H1 (cell line): ENCODE measurements around the gene SNED1. TPM values are rescaled to one million over a fixed set of nuclear protein-coding genes. Genes with fewer than 3 reads are reported as not detected.
A peak's percentile ranks its signal among the peaks of the same experiment; 100 is the strongest.

ENCODE experiments used
- CTCF ChIA-PET: fragments of 300-600 bp; sonication (Branson Sonifier 250); formaldehyde crosslinking; loops from one replicate; lab custom pipeline; 2021; ENCODE audit not compliant: partially characterized antibody; lab: Charles Lee
- POLR2A ChIA-PET: fragments of 300-600 bp; sonication (Branson Sonifier 250); formaldehyde crosslinking; loops from one replicate; lab custom pipeline; 2021; ENCODE audit warnings: inconsistent platforms; ENCODE audit not compliant: partially characterized antibody; lab: Charles Lee
- DNase-seq, 2 experiments: peaks; one replicate each; pipeline versions ENCODE4 v3.0.0 to v3.0.0-alpha.2; 2010 to 2022; ENCODE audit warnings: low spot score in 2 of 2, low read depth in 1 of 2, mixed read lengths in 1 of 2
- FAIRE-seq: peaks from 2 replicates; lab custom pipeline; 2011; peaks lifted over from hg19 to GRCh38; lab: Jason Lieb, UNC
- H2AFZ ChIP-seq: 2 replicates; pipeline ENCODE4 v1.8.1; 2012; ENCODE audit warnings: low read length, inconsistent platforms
- H2AK5ac ChIP-seq: 2 replicates; pipeline ENCODE4 v1.6.1; 2013; ENCODE audit warnings: low read depth, low read length
- H2BK120ac ChIP-seq: replicated peaks from 2 replicates; pipeline ENCODE3; 2013; ENCODE audit warnings: low read depth, low read length, inconsistent platforms
- H2BK12ac ChIP-seq: 2 replicates; pipeline ENCODE4 v1.6.1; 2013; ENCODE audit warnings: low read depth, low read length
- H2BK15ac ChIP-seq: 2 replicates; pipeline ENCODE4 v1.6.1; 2013; ENCODE audit warnings: low read length
- H2BK20ac ChIP-seq: 2 replicates; pipeline ENCODE4 v1.6.1; 2013; ENCODE audit warnings: low read length
- H2BK5ac ChIP-seq: 2 replicates; pipeline ENCODE4 v1.6.1; 2013; ENCODE audit warnings: low read depth, low read length
- H3K14ac ChIP-seq: 2 replicates; pipeline ENCODE4 v1.6.1; 2013; ENCODE audit warnings: inconsistent platforms; ENCODE audit not compliant: insufficient read length
- H3K18ac ChIP-seq: 2 replicates; pipeline ENCODE4 v1.6.1; 2013; ENCODE audit warnings: low read length; ENCODE audit errors: extremely low read depth
- H3K23ac ChIP-seq: 2 replicates; pipeline ENCODE4 v1.6.1; 2013; ENCODE audit warnings: inconsistent platforms; ENCODE audit not compliant: insufficient read length
- H3K23me2 ChIP-seq: 2 replicates; pipeline ENCODE4 v1.6.1; 2013; ENCODE audit warnings: low read depth, low read length
- H3K27ac ChIP-seq: 2 replicates; pipeline ENCODE4 v1.6.1; 2011; ENCODE audit warnings: low read depth, low read length, inconsistent platforms
- H3K27me3 ChIP-seq, 4 experiments: replicated peaks in 1 of 4; 1 replicate in 1 of 4; 2 replicates in 3 of 4; pipeline versions ENCODE4 v1.6.1 to v1.8.1; 2011 to 2013; ENCODE audit warnings: low read length in 3 of 4, mild to moderate bottlenecking in 3 of 4, inconsistent platforms in 2 of 4, mixed read lengths in 2 of 4, moderate library complexity in 1 of 4; ENCODE audit not compliant: control insufficient read depth in 3 of 4, insufficient read depth in 3 of 4; ENCODE audit errors: extremely low read depth in 1 of 4
- H3K36me3 ChIP-seq, 4 experiments: 2 replicates each; pipeline versions ENCODE4 v1.6.1 to v1.8.1; 2011 to 2013; ENCODE audit warnings: mild to moderate bottlenecking in 4 of 4, low read length in 3 of 4, moderate library complexity in 2 of 4, control low read depth in 1 of 4, inconsistent platforms in 1 of 4; ENCODE audit not compliant: insufficient read depth in 4 of 4, control insufficient read depth in 2 of 4
- H3K4ac ChIP-seq: replicated peaks from 2 replicates; pipeline ENCODE3; 2013; ENCODE audit warnings: low read length, low read depth, mixed read lengths, inconsistent platforms; ENCODE audit not compliant: insufficient read length
- H3K4me1 ChIP-seq, 4 experiments: replicated peaks in 1 of 4; 1 replicate in 1 of 4; 2 replicates in 3 of 4; pipeline versions ENCODE4 v1.6.1 to v1.8.1; 2011 to 2013; ENCODE audit warnings: low read length in 3 of 4, inconsistent platforms in 2 of 4, mixed read lengths in 1 of 4; ENCODE audit not compliant: insufficient read depth in 4 of 4, control insufficient read depth in 3 of 4
- H3K4me2 ChIP-seq, 2 experiments: 2 replicates each; pipeline versions ENCODE4 v1.6.1 to v1.8.1; 2011 to 2013; ENCODE audit warnings: low read depth in 2 of 2, low read length in 2 of 2, control low read depth in 1 of 2, inconsistent platforms in 1 of 2, mild to moderate bottlenecking in 1 of 2; ENCODE audit not compliant: insufficient read depth in 1 of 2
- H3K4me3 ChIP-seq, 4 experiments: fragments of 200-600, 300-600 bp in 1 of 4; sonication (generic), shearing (Covaris generic), sonication (Bioruptor Twin) in 1 of 4; 2 replicates each; pipeline versions ENCODE4 v1.5.1 to v1.8.1; 2011 to 2016; ENCODE audit warnings: low read length in 4 of 4, low read depth in 3 of 4, control low read depth in 2 of 4, inconsistent platforms in 2 of 4, mild to moderate bottlenecking in 2 of 4, mixed read lengths in 1 of 4, moderate library complexity in 1 of 4; ENCODE audit not compliant: insufficient read depth in 2 of 4; ENCODE audit errors: extremely low read depth in 1 of 4
- H3K56ac ChIP-seq: replicated peaks from 2 replicates; pipeline ENCODE3; 2013; ENCODE audit warnings: low read depth, mild to moderate bottlenecking, mixed read lengths, low read length, inconsistent platforms; ENCODE audit not compliant: insufficient read length
- H3K79me1 ChIP-seq: 2 replicates; pipeline ENCODE4 v1.6.1; 2013; ENCODE audit warnings: low read depth, low read length, control low read depth
- H3K79me2 ChIP-seq, 2 experiments: 2 replicates each; pipeline versions ENCODE4 v1.6.1 to v1.8.1; 2012 to 2013; ENCODE audit warnings: low read length in 2 of 2, mild to moderate bottlenecking in 2 of 2, inconsistent platforms in 1 of 2; ENCODE audit not compliant: insufficient read depth in 2 of 2, control insufficient read depth in 1 of 2
- H3K9ac ChIP-seq, 4 experiments: replicated peaks in 1 of 4; 1 replicate in 1 of 4; 2 replicates in 3 of 4; pipeline versions ENCODE4 v1.6.1 to v1.8.1; 2011 to 2013; ENCODE audit warnings: low read depth in 3 of 4, low read length in 3 of 4, control low read depth in 2 of 4, mild to moderate bottlenecking in 2 of 4, moderate library complexity in 2 of 4, inconsistent platforms in 1 of 4; ENCODE audit errors: extremely low read depth in 1 of 4
- H3K9me3 ChIP-seq, 2 experiments: 2 replicates each; pipeline versions ENCODE4 v1.6.1 to v1.8.1; 2012 to 2013; ENCODE audit warnings: mild to moderate bottlenecking in 2 of 2, moderate library complexity in 2 of 2, control low read depth in 1 of 2, inconsistent platforms in 1 of 2, low read depth in 1 of 2, low read length in 1 of 2, mixed read lengths in 1 of 2; ENCODE audit not compliant: insufficient read depth in 2 of 2
- H4K20me1 ChIP-seq, 2 experiments: replicated peaks in 1 of 2; 2 replicates each; pipeline versions ENCODE3 to v1.8.1; 2011 to 2013; ENCODE audit warnings: inconsistent platforms in 2 of 2, low read length in 2 of 2, mild to moderate bottlenecking in 1 of 2; ENCODE audit not compliant: insufficient read depth in 2 of 2, control insufficient read depth in 1 of 2
- H4K5ac ChIP-seq: 2 replicates; pipeline ENCODE4 v1.6.1; 2013; ENCODE audit warnings: low read length, low read depth, mixed read lengths, inconsistent platforms; ENCODE audit not compliant: insufficient read length
- H4K8ac ChIP-seq: 2 replicates; pipeline ENCODE4 v1.8.0; 2013; ENCODE audit warnings: mild to moderate bottlenecking, moderate library complexity, low read length, inconsistent platforms; ENCODE audit not compliant: insufficient read depth; ENCODE audit errors: extremely low read depth
- H4K91ac ChIP-seq: replicated peaks from 2 replicates; pipeline ENCODE3; 2013; ENCODE audit warnings: low read length, mixed read lengths, inconsistent platforms; ENCODE audit not compliant: insufficient read length
- KDM4A ChIP-seq: IDR thresholded peaks from one replicate; pipeline ENCODE4 v1.7.1; 2012; ENCODE audit warnings: low read depth, mild to moderate bottlenecking, moderate library complexity, low read length, inconsistent platforms; ENCODE audit not compliant: severe bottlenecking
- RAD21 ChIP-seq, 2 experiments: IDR thresholded peaks in 1 of 2; conservative IDR thresholded peaks in 1 of 2; 2 replicates each; pipeline ENCODE4 v1.6.1; 2011; ENCODE audit warnings: low read depth in 2 of 2, low read length in 2 of 2, improper control_type of control experiment in 1 of 2, inconsistent platforms in 1 of 2, mild to moderate bottlenecking in 1 of 2, moderate library complexity in 1 of 2
- WGBS, 2 experiments: shearing (Covaris generic) in 1 of 2; methylation state at CpG; one replicate each; pipeline versions ENCODE4 v1.1.6 to v1.1.7; 2013 to 2015; ENCODE audit warnings: low lambda C conversion rate in 2 of 2, mixed read lengths in 2 of 2, inconsistent platforms in 1 of 2, low coverage in 1 of 2, missing lambda C conversion rate in 1 of 2; ENCODE audit not compliant: insufficient replicate concordance in 2 of 2, insufficient coverage in 1 of 2, insufficient read length in 1 of 2; ENCODE audit errors: extremely low coverage in 1 of 2, missing lambda C conversion rate in 1 of 2; 5-methylcytosine and 5-hydroxymethylcytosine counted together
- polyA plus RNA-seq, 7 experiments: library from polyadenylated mRNA; depleted of rRNA in 3 of 7; stranded (reverse) in 5 of 7; unstranded in 2 of 7; fragments of >200 nt in 5 of 7; fragments of 200-250 nt in 2 of 7; gene quantifications; 1 replicate in 5 of 7; 2 replicates in 1 of 7; 4 replicates in 1 of 7; pipeline versions ENCODE4 v1.2.1 to v1.2.3, GENCODE V29; 2011 to 2013; ENCODE audit warnings: missing spikeins in 2 of 7, mixed read lengths in 2 of 7
- total RNA-seq: library from RNA; stranded (reverse); fragmentation: NEBNext Ultra II Directional; extraction: Animal tissue kit (Norgen Biotek cat#: 25700); gene quantifications from 2 replicates; pipeline ENCODE4 v1.2.1, GENCODE V29; 2021

The SNED1 gene
- total and polyA plus RNA-seq, 2 of the 8 experiments (the other 6 are each of a cell fraction or from before 2014, with no cell fraction given) = 1.9 TPM

GRCh38 chr2:240998706-240998994, 232 bp downstream of the SNED1 start:
- Histone ChIP-seq H4K91ac (no peak overlapping the region), H3K79me1 (no peaks in the 10 kb centered on the region), H4K20me1 (peaks cover 0 to 7% of the 10 kb centered on the region in 2 experiments), H3K4ac (no peak overlapping the region), H2BK5ac (no peak overlapping the region), H3K4me2 (peak overlapping the region; percentile 56 to 80), H3K23me2 (peaks cover 4% of the 10 kb centered on the region; the same call in 1 of the 2 replicates), H2BK12ac (no peak overlapping the region), H2BK120ac (no peak overlapping the region), H4K5ac (no peak overlapping the region), H3K27me3 (peaks cover 5 to 27% (median 15%) of the 10 kb centered on the region in 4 experiments), H2AFZ (no peak overlapping the region), H3K56ac (no peak overlapping the region), H3K18ac (no peak overlapping the region; the same call in 1 of the 2 replicates), H2BK20ac (no peak overlapping the region), H2BK15ac (no peak overlapping the region), H3K14ac (no peak overlapping the region), H2AK5ac (no peak overlapping the region), H4K8ac (no peak overlapping the region), H3K4me1 (peaks cover 0 to 6% (median 2%) of the 10 kb centered on the region in 4 experiments; a peak in 3 of 7 replicates), H3K9ac (peak overlapping the region in 1 of 4 experiments; percentile 55; a peak in 1 of 7 replicates), H3K79me2 (no peaks in the 10 kb centered on the region), H3K23ac (no peak overlapping the region), H3K4me3 (peak overlapping the region; percentile 61 to 85 (median 72); a peak in 6 of 8 replicates), H3K9me3 (peaks cover 3 to 6% of the 10 kb centered on the region in 2 experiments; a peak in 2 of 4 replicates), H3K36me3 (no peaks in the 10 kb centered on the region), H3K27ac (no peak overlapping the region)
- ChIA-PET CTCF (interaction anchor here (2.8 kb wide), 1 partner anchor 11 kb away, joined by 11 read pairs; no protein-coding TSS in a partner anchor), POLR2A (interaction anchor here (1.6 kb wide), 1 partner anchor 9 kb away, joined by 3 read pairs; no protein-coding TSS in a partner anchor)
- DNase-seq (peak in 1 of 2 experiments; percentile 70), FAIRE-seq (no peak)
- 3% methylated on average over 13 of the region's 51 CpGs; no CpG with 5 or more reads in 1 of the 2 experiments for WGBS, 2 experiments
- TF ChIP-seq RAD21 (IDR thresholded peaks at IDR 0.05 in 1 of 2, conservative IDR thresholded peaks at IDR 0.05 in 1 of 2; ENCODE audit: low read depth in 2 of 2, low read length in 2 of 2) (no peak), KDM4A (peak; percentile 71)
